H1 (cell line): ENCODE data around the gene LRRFIP1.

Experiments used
- ATF3 ChIP-seq: IDR thresholded peaks from 2 replicates; pipeline ENCODE4 v1.6.1; 2011; ENCODE audit warnings: low read depth, mild to moderate bottlenecking, low read length; ENCODE audit not compliant: insufficient read depth
- BCL11A ChIP-seq, 2 experiments: IDR thresholded peaks; one replicate each; pipeline ENCODE4 v1.6.1; 2011; ENCODE audit warnings: low read depth in 2 of 2, low read length in 2 of 2, mild to moderate bottlenecking in 2 of 2
- CTCF ChIP-seq, 3 experiments: IDR thresholded peaks; 1 replicate in 2 of 3; 2 replicates in 1 of 3; pipeline versions ENCODE4 v1.5.1 to v1.6.1; 2011; ENCODE audit warnings: low read length in 3 of 3, mild to moderate bottlenecking in 3 of 3, inconsistent platforms in 2 of 3, low read depth in 1 of 3, moderate library complexity in 1 of 3; ENCODE audit not compliant: insufficient read depth in 1 of 3; ENCODE audit errors: control extremely low read depth in 1 of 3
- MAX ChIP-seq: IDR thresholded peaks from 2 replicates; pipeline ENCODE4 v1.6.1; 2012; ENCODE audit warnings: inconsistent platforms
- PHF8 ChIP-seq: fragments of 200-600 bp; sonication (generic); conservative IDR thresholded peaks from 2 replicates; pipeline ENCODE4 v1.7.1; 2012; ENCODE audit warnings: low read depth, mild to moderate bottlenecking, inconsistent platforms, low read length, moderate library complexity
- POLR2A ChIP-seq, 2 experiments: IDR thresholded peaks; 1 replicate in 1 of 2; 2 replicates in 1 of 2; pipeline ENCODE4 v1.6.1; 2011; ENCODE audit warnings: low read depth in 2 of 2, low read length in 2 of 2, mild to moderate bottlenecking in 2 of 2; ENCODE audit errors: control extremely low read depth in 1 of 2
- POLR2AphosphoS5 ChIP-seq: IDR thresholded peaks from 2 replicates; pipeline ENCODE4 v1.6.1; 2011; ENCODE audit warnings: low read depth, low read length
- RAD21 ChIP-seq, 2 experiments: IDR thresholded peaks in 1 of 2; conservative IDR thresholded peaks in 1 of 2; 2 replicates each; pipeline ENCODE4 v1.6.1; 2011; ENCODE audit warnings: low read depth in 2 of 2, low read length in 2 of 2, improper control_type of control experiment in 1 of 2, inconsistent platforms in 1 of 2, mild to moderate bottlenecking in 1 of 2, moderate library complexity in 1 of 2
- RNF2 ChIP-seq: fragments of 200-900, 300-1000 bp; sonication (generic); IDR thresholded peaks from 2 replicates; pipeline ENCODE4 v1.7.1; 2016; ENCODE audit warnings: borderline replicate concordance, low read depth, mild to moderate bottlenecking, antibody characterized with exemption, low read length; ENCODE audit not compliant: poor library complexity, severe bottlenecking; ENCODE audit errors: missing control alignments
- SIN3A ChIP-seq, 2 experiments: IDR thresholded peaks in 1 of 2; conservative IDR thresholded peaks in 1 of 2; 2 replicates each; pipeline ENCODE4 v1.6.1; 2011 to 2012; ENCODE audit warnings: low read length in 2 of 2, improper control_type of control experiment in 1 of 2, low read depth in 1 of 2, mild to moderate bottlenecking in 1 of 2
- SP1 ChIP-seq: IDR thresholded peaks from 2 replicates; pipeline ENCODE4 v1.6.1; 2011; ENCODE audit warnings: low read depth, low read length
- SP2 ChIP-seq: IDR thresholded peaks from 2 replicates; pipeline ENCODE4 v1.6.1; 2012; ENCODE audit warnings: mild to moderate bottlenecking, low read length, inconsistent platforms
- TAF1 ChIP-seq: IDR thresholded peaks from 2 replicates; pipeline ENCODE4 v1.6.1; 2011; ENCODE audit warnings: mild to moderate bottlenecking, low read depth, low read length
- ZNF274 ChIP-seq: IDR thresholded peaks from 2 replicates; pipeline ENCODE4 v1.7.0; 2012; ENCODE audit warnings: low read length, borderline replicate concordance; ENCODE audit errors: extremely low read depth

- TF ChIP-seq CTCF (IDR thresholded peaks at IDR 0.05; ENCODE audit: control extremely low read depth in 1 of 3, insufficient read depth in 1 of 3, low read depth in 1 of 3, low read length in 3 of 3) (no peak), TAF1 (no peak), BCL11A (IDR thresholded peaks at IDR 0.05; ENCODE audit: low read depth in 2 of 2, low read length in 2 of 2) (no peak), POLR2AphosphoS5 (no peak), POLR2A (IDR thresholded peaks at IDR 0.05; ENCODE audit: control extremely low read depth in 1 of 2, low read depth in 2 of 2, low read length in 2 of 2) (no peak), PHF8 (no peak), RNF2 (no peak), SIN3A (conservative IDR thresholded peaks at IDR 0.05 in 1 of 2, IDR thresholded peaks at IDR 0.05 in 1 of 2; ENCODE audit: low read depth in 1 of 2, low read length in 2 of 2) (peak in 1 of 2 experiments; percentile 78; a peak in 2 of 4 replicates), MAX (no peak), SP2 (no peak), RAD21 (IDR thresholded peaks at IDR 0.05 in 1 of 2, conservative IDR thresholded peaks at IDR 0.05 in 1 of 2; ENCODE audit: low read depth in 2 of 2, low read length in 2 of 2) (no peak), ZNF274 (no peak), SP1 (0 out of 2 replicates have a peak, but pooled peaks have one; percentile 27), ATF3 (no peak)
Observed at GRCh38 chr2:237662671-237663093, 35.3 kb downstream of the LRRFIP1 start.
